Hindlimb muscle (tissue), 1 donor: ENCODE data around the gene KRT16. TPM values are rescaled to one million over a fixed set of nuclear protein-coding genes. Genes with fewer than 3 reads are reported as not detected.
"Not testable (repeated sequence)": the region's sequence is repeated elsewhere in the genome, so short reads cannot be mapped to it uniquely, and the experiment has no call there.

ENCODE experiments used
- DNase-seq: peaks from one replicate; pipeline ENCODE4 v3.0.0-alpha.2; 2013
- polyA plus RNA-seq: library from polyadenylated mRNA; unstranded; fragments of 120-200 nt; gene quantifications from one replicate; pipeline ENCODE4 v1.2.1, GENCODE V29; 2013; ENCODE audit not compliant: insufficient read length

The KRT16 gene
- polyA plus RNA-seq, 1 donor: 0.23 TPM

- DNase-seq: no peak
Measured at GRCh38 chr17:41614098-41614497, 1.5 kb upstream of the KRT16 start.

DNA sequence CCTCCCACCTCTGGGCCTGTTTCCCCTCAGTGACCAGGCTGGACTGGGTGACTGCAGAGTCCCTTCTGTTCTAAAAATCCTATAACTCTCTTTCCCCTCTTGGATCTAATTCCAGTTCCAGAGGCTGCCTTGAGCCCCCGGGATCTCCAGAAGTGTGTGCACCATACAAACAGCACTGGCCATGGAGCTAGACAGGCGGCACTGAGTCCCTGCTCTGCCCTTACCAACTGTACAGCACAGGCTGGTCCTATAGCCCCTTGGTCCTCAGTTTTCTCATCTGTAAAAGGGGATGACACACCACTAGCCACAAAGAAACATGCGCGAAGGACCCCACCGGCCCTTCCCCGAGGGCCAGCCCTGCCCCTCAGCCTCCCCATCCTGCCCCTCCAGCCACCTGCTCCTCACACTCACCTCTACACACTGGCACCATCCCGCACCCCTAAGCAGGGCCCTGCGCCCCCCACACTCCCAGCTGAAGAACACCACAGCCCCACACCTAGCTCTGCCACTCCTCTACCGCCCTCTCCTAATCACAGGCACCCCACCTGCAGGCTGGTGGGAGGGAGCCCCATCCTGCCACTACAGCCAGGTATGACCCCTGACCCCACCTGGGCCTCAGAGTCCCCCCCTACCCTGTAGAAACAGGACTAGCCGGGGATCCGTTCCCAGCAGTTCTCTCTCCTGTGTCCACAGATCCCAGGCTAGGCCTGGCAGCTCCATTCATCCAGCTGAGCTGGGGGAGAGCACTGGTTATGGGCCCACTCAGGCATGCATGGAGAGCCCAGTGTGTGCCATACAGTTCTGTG is 913 bp upstream of the KRT16 start:
- no peak for DNase-seq

- no peak for DNase-seq
Measured at GRCh38 chr17:41610965-41611640, 1.5 kb downstream of the KRT16 start.

DNA sequence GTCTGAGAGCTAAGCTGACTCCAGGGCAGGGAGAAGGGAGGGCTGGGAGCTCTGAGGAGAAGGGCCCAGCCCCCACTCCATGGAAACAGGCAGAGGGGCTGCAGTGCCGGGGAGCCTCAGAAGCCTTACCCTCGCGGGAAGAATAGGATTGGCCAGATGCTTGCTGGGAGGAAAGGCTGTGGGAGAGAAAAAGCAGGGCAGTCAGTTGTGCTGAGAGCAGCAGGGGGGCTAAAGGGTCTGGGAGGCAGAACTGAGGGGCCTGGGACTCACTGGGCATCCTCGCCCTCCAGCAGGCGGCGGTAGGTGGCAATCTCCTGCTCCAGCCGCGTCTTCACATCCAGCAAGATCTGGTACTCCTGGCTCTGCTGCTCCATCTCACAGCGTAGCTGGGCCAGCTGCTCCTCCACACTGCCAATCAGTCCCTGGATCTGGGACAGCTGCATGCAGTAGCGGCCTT is 2.5 kb downstream of the KRT16 start:
- not testable (repeated sequence) for DNase-seq

- DNase-seq: not testable (repeated sequence)
Measured at GRCh38 chr17:41606930-41607329, 5.6 kb downstream of the KRT16 start.

DNA sequence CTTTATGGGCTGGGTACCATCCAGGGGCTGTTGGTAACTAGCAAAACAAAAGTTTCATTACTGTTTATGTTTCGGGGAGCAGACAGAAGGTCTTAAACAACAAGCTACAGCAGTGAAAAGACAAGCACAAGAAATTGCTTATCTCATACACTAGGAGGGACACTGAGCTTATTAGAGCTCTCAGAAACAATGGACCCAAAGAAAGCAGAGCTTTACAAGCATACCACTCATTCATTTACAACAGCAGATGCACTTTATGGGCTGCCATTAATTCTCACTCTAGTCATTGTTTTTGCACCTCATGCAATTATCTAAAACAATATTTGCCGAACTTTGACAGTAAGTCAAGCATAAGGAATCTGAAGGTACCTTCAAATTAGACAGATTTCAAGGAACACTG is 10.0 kb downstream of the KRT16 start:
- DNase-seq: no peak

- DNase-seq: no peak
Measured at GRCh38 chr17:41600318-41600717, 12.2 kb downstream of the KRT16 start.

DNA sequence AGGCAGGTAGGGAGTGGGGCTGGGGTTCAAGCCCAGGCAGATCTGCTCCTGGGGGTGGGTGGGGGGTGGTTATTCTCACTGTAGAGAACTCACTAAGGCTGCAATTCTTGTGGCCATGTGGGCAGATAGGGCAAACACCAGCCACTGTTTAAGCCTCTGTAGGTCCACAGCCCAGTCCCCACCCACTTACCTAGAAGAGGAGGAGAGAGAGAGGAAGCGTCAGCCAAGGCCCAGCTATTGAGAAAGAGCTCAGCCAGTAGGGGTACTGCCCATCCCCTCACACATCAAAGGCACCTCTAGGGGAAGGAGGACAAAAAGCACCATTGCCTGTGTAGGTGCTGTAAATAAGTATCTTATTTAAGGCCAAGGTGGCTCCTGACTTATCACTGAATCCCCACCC is 12.9 kb downstream of the KRT16 start:
- DNase-seq: no peak

GRCh38 chr17:41595585-41595984 is 17.0 kb downstream of the KRT16 start:
- DNase-seq: no peak

DNA sequence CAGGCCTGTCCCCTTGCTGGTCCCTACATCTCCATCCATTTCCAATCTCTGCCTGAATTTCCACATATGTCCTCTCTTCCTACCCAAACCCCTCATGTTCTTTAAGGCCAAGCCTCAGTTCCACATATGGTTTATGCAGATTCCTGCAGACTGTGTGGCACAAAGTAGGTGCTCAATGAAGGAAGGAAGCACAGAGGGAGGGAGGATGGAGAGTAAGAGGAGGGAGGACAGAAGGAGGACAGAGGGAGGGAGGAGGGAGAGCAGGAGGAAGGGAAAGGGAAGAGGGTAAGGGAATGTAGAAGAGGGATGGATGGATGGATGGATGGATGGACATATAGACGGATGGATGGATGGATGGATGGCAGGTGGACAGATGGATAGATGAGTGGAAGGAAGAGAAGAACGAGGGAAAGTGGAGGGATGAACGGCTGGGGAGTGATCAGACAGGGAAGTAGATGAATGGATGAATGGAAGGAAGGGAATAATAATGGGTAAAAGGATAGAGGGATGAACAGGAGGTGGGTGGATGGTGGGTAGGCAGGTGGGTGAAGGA is 18.1 kb downstream of the KRT16 start:
- no peak for DNase-seq

DNA sequence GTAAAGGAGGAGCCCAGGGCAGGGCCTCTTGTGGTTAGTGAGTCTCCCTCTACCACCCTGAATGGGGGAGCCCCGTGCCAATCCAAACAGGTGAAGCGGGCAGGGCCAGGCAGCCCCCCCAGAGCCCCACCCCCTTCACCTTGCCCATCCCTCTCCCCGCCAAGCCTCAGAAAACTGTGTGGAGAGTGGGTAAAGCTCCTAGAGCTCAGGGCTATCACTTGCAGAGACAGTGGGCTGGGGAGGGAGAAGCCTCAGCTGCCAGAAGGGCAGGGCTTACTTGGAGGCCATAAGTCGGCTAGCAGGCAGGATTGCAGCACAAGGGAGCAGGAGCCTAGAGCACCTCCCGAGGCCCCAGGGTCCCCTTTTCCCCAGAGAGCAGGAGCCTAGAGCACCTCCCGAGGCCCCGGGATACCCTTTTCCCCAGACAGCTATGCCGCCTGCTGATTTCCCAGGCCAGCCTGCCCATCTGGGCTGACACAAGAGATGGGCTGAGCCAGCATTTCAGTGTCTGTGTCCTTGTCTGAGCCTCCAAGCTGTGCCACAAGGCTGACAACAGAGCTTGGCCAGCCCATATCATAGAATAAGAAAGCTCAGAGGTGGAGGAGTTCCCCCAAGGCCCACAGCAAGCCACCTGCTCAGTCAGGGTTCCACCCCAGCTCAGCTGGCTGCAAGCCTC is 19.1 kb downstream of the KRT16 start:
- DNase-seq: no peak

DNA sequence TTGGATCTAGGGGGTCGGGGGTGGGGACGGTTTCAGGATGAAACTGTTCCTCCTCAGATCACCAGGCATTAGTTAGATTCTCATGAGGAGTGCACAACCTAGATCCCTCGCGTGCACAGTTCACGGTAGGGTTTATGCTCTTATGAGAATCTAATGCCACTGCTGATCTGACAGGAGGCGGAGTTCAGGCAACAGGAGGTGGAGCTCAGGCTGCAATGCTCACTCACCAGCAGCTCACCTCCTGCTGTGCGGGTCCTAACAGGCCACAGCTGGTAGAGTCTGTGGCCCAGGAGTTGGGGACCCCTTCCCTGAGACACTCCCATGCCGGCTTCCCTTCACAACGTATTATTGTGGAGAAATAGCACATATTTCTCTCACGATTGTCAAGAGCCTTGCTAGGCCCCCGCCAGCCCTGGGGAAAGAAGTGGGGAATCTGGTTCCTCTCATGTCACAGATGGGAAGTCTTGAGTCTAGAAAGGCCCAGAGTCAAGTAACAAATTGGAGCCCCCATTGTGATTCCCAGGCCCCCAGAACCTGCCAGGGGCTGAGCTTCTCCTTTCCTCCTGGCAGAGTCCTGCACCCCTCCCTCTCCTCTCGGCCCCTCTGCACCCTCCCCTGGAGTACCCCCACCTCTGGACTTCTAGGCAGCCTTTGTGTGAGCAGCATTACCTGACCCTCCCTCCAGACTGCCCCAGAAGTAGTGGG is 19.8 kb downstream of the KRT16 start:
- no peak for DNase-seq

- DNase-seq: no peak
Measured at GRCh38 chr17:41589301-41589700, 23.3 kb downstream of the KRT16 start.

DNA sequence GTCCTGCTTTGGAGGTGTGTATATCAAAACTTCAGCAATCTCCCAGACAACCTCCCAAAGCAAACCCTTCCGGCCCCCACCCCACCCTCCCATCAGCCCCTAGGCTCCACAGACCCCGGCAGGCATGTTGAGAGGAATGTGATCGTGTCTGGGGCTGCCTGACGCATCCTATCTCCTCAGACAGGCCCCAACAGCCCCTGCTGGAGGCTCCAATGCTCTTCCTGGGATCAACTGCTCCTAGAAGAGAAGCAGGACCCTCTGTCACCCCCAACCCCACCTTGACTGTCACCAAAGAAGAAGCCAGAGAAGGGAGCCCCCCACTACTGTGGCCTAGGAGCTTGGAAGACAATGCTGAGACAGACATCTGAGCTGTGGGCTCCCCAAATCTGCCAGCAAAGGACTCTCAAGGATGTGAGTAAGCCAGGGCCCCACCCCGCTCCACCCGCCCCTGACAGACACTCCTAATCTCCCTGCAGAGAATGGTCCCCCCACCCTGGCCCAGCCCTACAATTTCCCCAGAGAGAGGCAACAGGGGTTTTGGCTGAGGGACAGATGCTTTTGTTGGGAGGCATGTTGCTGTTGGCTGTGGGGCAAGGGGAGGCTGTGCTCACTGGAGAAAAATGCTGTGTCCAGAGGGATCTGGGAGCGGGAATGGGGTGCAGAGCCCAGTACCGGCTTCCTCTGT is 24.3 kb downstream of the KRT16 start:
- DNase-seq: no peak

DNA sequence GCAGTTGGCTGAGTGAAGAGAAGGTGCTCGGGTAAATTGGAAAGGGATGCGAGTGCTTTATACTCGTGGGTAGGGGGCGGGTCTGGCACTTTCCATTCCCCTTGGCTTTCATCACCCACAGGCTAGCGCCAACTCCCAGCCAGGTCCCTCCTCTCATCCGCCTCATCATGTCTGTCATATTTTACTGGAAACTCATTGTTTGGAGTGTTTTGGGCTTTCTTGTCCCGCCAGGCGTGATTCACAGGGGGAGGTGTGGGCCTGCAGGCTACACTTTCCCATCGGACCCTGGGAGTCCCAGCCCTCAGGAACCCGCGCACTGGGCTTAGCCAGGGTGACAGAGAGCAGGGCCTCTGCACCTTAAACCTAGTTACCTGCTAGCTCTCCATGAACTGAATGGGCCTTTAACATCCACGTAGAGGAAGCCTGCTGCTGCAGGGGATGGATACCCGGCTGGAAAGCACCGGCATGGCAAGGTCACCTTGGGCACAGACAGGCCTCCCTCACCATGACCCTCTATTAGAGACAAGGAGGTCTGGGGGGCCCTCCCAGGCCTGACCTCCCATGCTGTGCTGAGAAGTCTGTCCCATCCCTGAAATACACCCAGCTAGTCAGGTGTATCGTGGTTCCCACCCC is 25.6 kb downstream of the KRT16 start, which contains the start of gene KRT14:
KRT14 (minus strand) TSS at position 33 of the 633 bp plus-strand sequence. CDS start 61 bp downstream, outside the sequence.
- no peak for DNase-seq

DNA sequence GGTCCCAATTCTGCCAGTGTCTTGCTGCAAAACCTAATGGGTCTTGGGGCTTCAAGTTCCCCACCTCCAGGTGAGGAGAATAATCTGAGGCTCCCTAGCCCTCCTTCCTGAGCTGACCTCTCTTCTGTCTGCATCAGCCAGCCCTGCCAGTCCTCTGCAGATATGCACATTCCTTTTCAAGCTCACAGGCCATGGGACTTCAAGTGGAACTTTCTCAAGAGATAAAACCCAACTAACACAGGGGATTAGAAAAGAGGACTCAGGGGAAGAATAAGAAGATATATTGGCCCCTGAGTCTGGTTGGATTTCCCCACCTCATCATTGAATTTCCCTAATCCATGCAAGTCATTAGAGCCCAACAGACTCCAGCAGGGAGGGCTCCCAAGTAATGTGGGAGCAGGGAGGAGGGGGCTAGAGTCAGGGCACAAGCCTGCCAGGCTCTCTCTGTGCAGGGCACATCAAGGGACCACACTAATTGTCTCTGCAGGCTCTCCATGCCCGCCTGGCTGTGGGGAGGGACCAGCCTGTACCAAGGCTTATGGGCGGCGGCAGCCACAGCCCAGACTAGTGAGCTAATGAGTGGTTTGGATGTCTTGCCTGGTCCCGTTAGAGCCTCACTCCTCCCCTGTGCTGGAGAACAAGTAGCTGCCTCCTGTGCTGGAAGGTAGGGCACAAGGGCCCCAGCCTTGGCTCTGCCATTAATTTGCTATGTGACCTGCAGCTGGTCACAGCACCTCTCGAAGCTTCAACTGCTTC is 27.1 kb downstream of the KRT16 start:
- no peak for DNase-seq

DNA sequence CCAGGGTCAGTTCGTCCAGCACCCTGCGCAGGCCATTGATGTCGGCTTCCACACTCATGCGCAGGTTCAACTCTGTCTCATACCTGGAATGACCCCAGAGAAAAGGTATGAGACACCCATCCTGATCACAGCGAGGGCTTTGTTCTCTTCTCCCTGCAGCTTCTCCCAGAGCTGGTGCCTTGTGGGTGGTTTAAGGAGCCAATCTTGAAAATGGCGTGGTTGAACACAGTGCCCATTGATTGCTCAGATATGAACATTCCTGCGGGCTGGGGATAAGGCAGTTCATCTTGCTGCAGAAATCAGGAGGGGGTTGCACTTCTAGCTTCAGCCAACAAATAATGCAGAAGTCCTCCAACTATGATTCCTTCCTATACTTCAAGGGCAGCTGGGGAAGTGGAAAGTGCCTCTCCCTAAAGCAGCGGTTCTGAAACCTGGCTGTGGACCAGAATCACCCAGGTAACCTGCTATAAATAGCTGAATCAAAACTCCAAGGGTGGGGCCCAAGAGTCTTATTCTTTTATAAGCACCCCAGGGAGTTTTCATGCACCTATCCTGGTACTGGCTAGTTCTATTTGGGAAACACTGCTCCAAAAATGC is 28.1 kb downstream of the KRT16 start:
- DNase-seq: not testable (repeated sequence)

GRCh38 chr17:41583137-41584127 is 29.1 kb downstream of the KRT16 start:
- DNase-seq: no peak
